Smooth muscle cell (in vitro differentiated cells): Measurements from ENCODE around the gene KCNAB1. TPM values are rescaled to one million over a fixed set of nuclear protein-coding genes. Genes with fewer than 3 reads are reported as not detected.

Experiments used
- DNase-seq: peaks from one replicate; lab custom pipeline; 2025; ENCODE audit not compliant: unreplicated experiment; lab: John Stamatoyannopoulos, UW
- H2AFZ ChIP-seq: fragments of 200-600 bp; sonication (generic); 2 replicates; pipeline ENCODE4 v1.6.0; 2016; ENCODE audit warnings: antibody characterized with exemption, low read depth, mild to moderate bottlenecking
- H3F3A ChIP-seq: fragments of 200-600 bp; sonication (generic); 2 replicates; pipeline ENCODE4 v1.6.0; 2017; ENCODE audit warnings: antibody characterized with exemption, low read depth
- H3K27ac ChIP-seq: fragments of 200-600 bp; sonication (generic); 2 replicates; pipeline ENCODE4 v1.5.1; 2016; ENCODE audit warnings: low read depth, mild to moderate bottlenecking
- H3K27me3 ChIP-seq: fragments of 200-600 bp; sonication (generic); 2 replicates; pipeline ENCODE4 v1.6.1; 2016; ENCODE audit warnings: low read depth, mild to moderate bottlenecking
- H3K36me3 ChIP-seq: fragments of 200-600 bp; sonication (generic); 2 replicates; pipeline ENCODE4 v1.5.1; 2016; ENCODE audit warnings: low read depth
- H3K4me1 ChIP-seq: fragments of 200-600 bp; sonication (generic); 2 replicates; pipeline ENCODE4 v1.5.1; 2016; ENCODE audit warnings: low read depth
- H3K4me2 ChIP-seq: fragments of 200-600 bp; sonication (generic); 2 replicates; pipeline ENCODE4 v1.6.0; 2016; ENCODE audit warnings: mild to moderate bottlenecking
- H3K4me3 ChIP-seq: fragments of 200-600 bp; sonication (generic); 2 replicates; pipeline ENCODE4 v1.5.1; 2016; ENCODE audit warnings: mild to moderate bottlenecking
- H3K79me2 ChIP-seq: fragments of 200-600 bp; sonication (generic); 2 replicates; pipeline ENCODE4 v1.6.0; 2016; ENCODE audit warnings: low read depth, mild to moderate bottlenecking
- H3K9ac ChIP-seq: fragments of 200-600 bp; sonication (generic); 2 replicates; pipeline ENCODE4 v1.6.0; 2016; ENCODE audit warnings: low read depth
- H3K9me3 ChIP-seq: fragments of 200-600 bp; sonication (generic); replicated peaks from 2 replicates; pipeline ENCODE4 v1.5.1; 2016; ENCODE audit warnings: low read depth
- H4K20me1 ChIP-seq: fragments of 200-600 bp; sonication (generic); 2 replicates; pipeline ENCODE4 v1.6.0; 2016; ENCODE audit warnings: low read depth
- WGBS: methylation state at CpG from one replicate; pipeline ENCODE4 v1.1.7; 2016; ENCODE audit warnings: low lambda C conversion rate; 5-methylcytosine and 5-hydroxymethylcytosine counted together
- polyA plus RNA-seq: library from polyadenylated mRNA; unstranded; fragments of >200 nt; fragmentation: Nextera tagmentation; extraction: Ambion mirVana; gene quantifications from 2 replicates; pipeline ENCODE4 v1.2.1, GENCODE V29; 2016
- total RNA-seq: library from RNA; depleted of rRNA; stranded (reverse); fragments of >200 nt; gene quantifications from 2 replicates; pipeline ENCODE4 v1.2.3, GENCODE V29; 2014
- TF ChIP-seq, protein P1 (sequence below): fragments of 200-600 bp; sonication (generic); IDR thresholded peaks from 2 replicates; pipeline ENCODE4 v1.5.1; 2017; ENCODE audit warnings: borderline replicate concordance, mild to moderate bottlenecking, antibody characterized with exemption; ENCODE audit not compliant: insufficient read depth, poor library complexity, severe bottlenecking

KCNAB1 gene
- total and polyA plus RNA-seq, 2 experiments from 2014 or later = 0.36 to 1.0 TPM

DNA sequence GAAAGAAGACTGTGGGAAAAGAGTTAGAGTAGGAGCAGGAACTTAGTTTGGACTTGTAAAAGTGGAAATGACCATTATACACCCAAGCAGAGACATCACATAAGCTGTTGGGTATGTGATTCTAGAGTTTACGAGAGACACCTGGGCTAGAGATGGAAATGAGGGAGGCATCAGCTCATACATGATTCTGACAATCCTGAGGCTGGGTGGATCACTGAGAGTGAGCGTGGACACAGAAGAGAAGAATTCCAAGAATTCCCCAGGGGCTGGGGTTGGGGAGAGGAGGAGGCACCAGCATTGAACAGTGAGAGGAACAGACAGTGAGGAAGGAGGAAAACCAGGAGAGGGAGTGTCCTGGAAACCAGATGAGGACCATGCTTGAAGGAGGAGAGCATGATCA, 113.5 kb downstream of the KCNAB1 start:
- Histone ChIP-seq H3K36me3 (no peaks in the 10 kb centered on the region), H3K4me3 (no peak overlapping the region), H3K9me3 (no peaks in the 10 kb centered on the region), H3K79me2 (no peaks in the 10 kb centered on the region), H2AFZ (no peak overlapping the region), H3K27ac (no peak overlapping the region), H3K9ac (no peak overlapping the region), H4K20me1 (no peaks in the 10 kb centered on the region), H3K27me3 (no peaks in the 10 kb centered on the region), H3K4me2 (no peak overlapping the region), H3F3A (no peaks in the 10 kb centered on the region), H3K4me1 (no peaks in the 10 kb centered on the region)
- WGBS = 52% methylated on average over 2 of the region's 2 CpGs
- no peak for DNase-seq
- TF ChIP-seq, protein P1, sequence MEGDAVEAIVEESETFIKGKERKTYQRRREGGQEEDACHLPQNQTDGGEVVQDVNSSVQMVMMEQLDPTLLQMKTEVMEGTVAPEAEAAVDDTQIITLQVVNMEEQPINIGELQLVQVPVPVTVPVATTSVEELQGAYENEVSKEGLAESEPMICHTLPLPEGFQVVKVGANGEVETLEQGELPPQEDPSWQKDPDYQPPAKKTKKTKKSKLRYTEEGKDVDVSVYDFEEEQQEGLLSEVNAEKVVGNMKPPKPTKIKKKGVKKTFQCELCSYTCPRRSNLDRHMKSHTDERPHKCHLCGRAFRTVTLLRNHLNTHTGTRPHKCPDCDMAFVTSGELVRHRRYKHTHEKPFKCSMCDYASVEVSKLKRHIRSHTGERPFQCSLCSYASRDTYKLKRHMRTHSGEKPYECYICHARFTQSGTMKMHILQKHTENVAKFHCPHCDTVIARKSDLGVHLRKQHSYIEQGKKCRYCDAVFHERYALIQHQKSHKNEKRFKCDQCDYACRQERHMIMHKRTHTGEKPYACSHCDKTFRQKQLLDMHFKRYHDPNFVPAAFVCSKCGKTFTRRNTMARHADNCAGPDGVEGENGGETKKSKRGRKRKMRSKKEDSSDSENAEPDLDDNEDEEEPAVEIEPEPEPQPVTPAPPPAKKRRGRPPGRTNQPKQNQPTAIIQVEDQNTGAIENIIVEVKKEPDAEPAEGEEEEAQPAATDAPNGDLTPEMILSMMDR = no peak

DNA sequence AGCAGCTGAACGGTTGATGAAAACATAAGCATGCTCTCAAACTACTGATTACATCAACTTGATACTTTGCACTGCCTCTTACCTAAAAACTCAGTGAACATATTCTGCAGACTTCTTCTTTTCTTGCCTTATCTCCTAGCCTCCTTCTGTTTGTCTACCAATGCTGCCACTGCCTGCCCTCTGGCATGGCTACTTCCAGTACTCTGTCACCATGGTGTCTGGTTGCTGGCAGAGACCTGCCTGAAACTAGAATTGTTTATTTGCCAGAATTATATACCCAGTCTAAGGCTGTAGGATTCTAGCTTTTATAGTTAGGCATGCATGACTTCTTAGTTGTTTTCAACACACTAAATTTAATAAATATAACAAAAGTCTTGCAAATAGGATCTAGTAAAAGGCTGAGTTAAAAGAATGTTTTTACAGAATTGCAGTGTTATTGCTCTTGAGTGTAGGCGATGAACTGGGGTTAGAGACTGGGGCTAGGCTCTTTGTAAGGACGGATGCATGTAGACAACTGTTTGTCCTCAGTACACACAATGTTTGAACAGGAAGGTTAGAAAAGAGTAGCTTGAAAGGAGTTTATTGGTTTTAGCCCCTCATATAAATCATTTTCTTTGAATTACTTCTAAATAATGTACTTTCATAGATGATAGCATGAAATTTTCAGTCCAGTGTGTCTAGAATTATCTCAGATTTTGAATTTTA, 116.3 kb downstream of the KCNAB1 start:
- WGBS = 95% methylated on average over 3 of the region's 3 CpGs

DNA sequence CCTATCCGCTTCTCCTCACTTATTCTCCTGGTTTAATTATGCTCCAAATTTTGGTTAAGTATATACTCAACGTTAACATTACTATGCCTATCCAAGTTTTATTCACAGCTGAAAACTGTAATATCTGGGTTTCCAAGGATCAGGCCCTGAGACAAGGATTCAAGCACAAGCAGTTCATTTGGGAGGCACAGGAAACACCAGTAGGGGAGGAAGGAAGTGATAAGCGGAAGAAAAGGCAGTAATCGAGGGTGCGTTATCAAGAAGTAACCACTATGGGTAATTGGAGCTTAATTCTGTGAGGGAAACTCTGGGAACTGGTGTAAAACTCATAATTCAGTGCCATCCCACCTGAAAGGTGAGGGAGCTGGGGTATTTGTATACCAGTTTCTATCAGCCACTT, 120.3 kb downstream of the KCNAB1 start:
- TF ChIP-seq, protein P1 = no peak
- H3F3A ChIP-seq = no peaks in the 10 kb centered on the region
- 94% methylated on average over 5 of the region's 5 CpGs for WGBS

More for the DNA sequence above, 116.3 kb downstream of the KCNAB1 start:
- no peak for DNase-seq
- no peaks in the 10 kb centered on the region for H3K79me2 ChIP-seq
- H3K27ac ChIP-seq = no peak overlapping the region
- no peaks in the 10 kb centered on the region for H3F3A ChIP-seq
- no peaks in the 10 kb centered on the region for H3K27me3 ChIP-seq
- H3K4me3 ChIP-seq = no peak overlapping the region
- H4K20me1 ChIP-seq = no peaks in the 10 kb centered on the region
- TF ChIP-seq, protein P1 = no peak
- no peaks in the 10 kb centered on the region for H3K36me3 ChIP-seq
- H2AFZ ChIP-seq = no peak overlapping the region
- H3K4me2 ChIP-seq = no peak overlapping the region
- H3K4me1 ChIP-seq = no peaks in the 10 kb centered on the region
- H3K9me3 ChIP-seq = no peaks in the 10 kb centered on the region
- H3K9ac ChIP-seq = no peak overlapping the region

More for the DNA sequence above, 120.3 kb downstream of the KCNAB1 start:
- Histone ChIP-seq H3K4me1 (no peaks in the 10 kb centered on the region), H3K27me3 (no peaks in the 10 kb centered on the region), H4K20me1 (no peaks in the 10 kb centered on the region), H2AFZ (no peak overlapping the region), H3K27ac (no peak overlapping the region), H3K9me3 (no peaks in the 10 kb centered on the region), H3K9ac (no peak overlapping the region), H3K4me3 (no peak overlapping the region), H3K4me2 (no peak overlapping the region), H3K36me3 (no peaks in the 10 kb centered on the region), H3K79me2 (no peaks in the 10 kb centered on the region)
- DNase-seq = no peak
